ENCODE data around the gene MEN1. TPM values are rescaled to one million over a fixed set of nuclear protein-coding genes. Genes with fewer than 3 reads are reported as not detected.
A peak's percentile ranks its signal among the peaks of the same experiment; 100 is the strongest.

The MEN1 gene
- polyA plus RNA-seq, 3 donors: 9.4 to 26.2 (median 10.0) TPM

- Mint-ChIP-seq H3K9me3 (peaks cover 0 to 3% (median 0%) of the 10 kb centered on the region in 7 donors), H3K4me1 (peaks cover 50% of the 10 kb centered on the region), H3K27ac (peak overlapping the region in 3 of 7 donors; percentile 12 to 46 (median 33)), H3K36me3 (peaks cover 25 to 44% of the 10 kb centered on the region in 2 donors), H3K27me3 (ENCODE audit: low read depth in 3 of 3) (peaks cover 0 to 3% (median 0%) of the 10 kb centered on the region in 3 donors), H3K4me3 (peak overlapping the region in 1 of 2 donors; percentile 82)
- Histone ChIP-seq H3K4me3 (replicated peaks in 1 of 3; ENCODE audit: low read depth in 2 of 3, low read length in 3 of 3) (peak overlapping the region in 1 of 3 experiments; percentile 94), H4K20me1 (ENCODE audit: insufficient read depth, low read length) (peaks cover 5% of the 10 kb centered on the region), H3K9me3 (replicated peaks in 1 of 2; ENCODE audit: control insufficient read depth in 1 of 2, insufficient read depth in 1 of 2, low read length in 2 of 2) (no peaks in the 10 kb centered on the region), H2AFZ (ENCODE audit: insufficient read depth, low read depth, low read length, poor library complexity, severe bottlenecking) (no peak overlapping the region), H3K79me2 (ENCODE audit: insufficient read depth, low read length) (peaks cover 6% of the 10 kb centered on the region), H3K27me3 (ENCODE audit: control insufficient read depth in 2 of 2, insufficient read depth in 2 of 2, low read length in 2 of 2) (no peaks in the 10 kb centered on the region), H3K4me2 (replicated peaks; ENCODE audit: extremely low read depth, low read length, poor library complexity, severe bottlenecking) (peak overlapping the region; percentile 86), H3K9ac (ENCODE audit: insufficient read depth, low read length, poor library complexity, severe bottlenecking) (peak overlapping the region; percentile 43), H3K4me1 (ENCODE audit: control insufficient read depth in 1 of 2, insufficient read depth in 2 of 2, low read length in 2 of 2) (peaks cover 29 to 42% of the 10 kb centered on the region in 2 donors), H3K36me3 (replicated peaks in 1 of 2; ENCODE audit: control insufficient read depth in 1 of 2, insufficient read depth in 2 of 2, low read length in 2 of 2) (peaks cover 25 to 49% of the 10 kb centered on the region in 2 donors), H3K27ac (ENCODE audit: low read depth in 1 of 2, low read length in 2 of 2) (peak overlapping the region; percentile 25 to 41)
- intact Hi-C loops (cut with micrococcal nuclease): no loop called here
- 64% methylated on average over 7 of the region's 9 CpGs for WGBS (ENCODE audit: insufficient coverage)
- TF ChIP-seq CTCF (IDR thresholded peaks at IDR 0.05): no peak
- DNase-seq: no peak
Observed at GRCh38 chr11:64801158-64801464, 9.2 kb downstream of the MEN1 start.

GRCh38 chr11:64800303-64801157 is 9.8 kb downstream of the MEN1 start:
- Histone ChIP-seq H4K20me1 (ENCODE audit: insufficient read depth, low read length) (peaks cover 5% of the 10 kb centered on the region), H3K4me1 (ENCODE audit: control insufficient read depth in 1 of 2, insufficient read depth in 2 of 2, low read length in 2 of 2) (peaks cover 29 to 42% of the 10 kb centered on the region in 2 donors), H3K27me3 (ENCODE audit: control insufficient read depth in 2 of 2, insufficient read depth in 2 of 2, low read length in 2 of 2) (no peaks in the 10 kb centered on the region), H3K9ac (ENCODE audit: insufficient read depth, low read length, poor library complexity, severe bottlenecking) (peak overlapping the region; percentile 4), H3K4me2 (replicated peaks; ENCODE audit: extremely low read depth, low read length, poor library complexity, severe bottlenecking) (no peak overlapping the region), H3K4me3 (replicated peaks in 1 of 3; ENCODE audit: low read depth in 2 of 3, low read length in 3 of 3) (peak overlapping the region in 1 of 3 experiments; percentile 94), H3K36me3 (replicated peaks in 1 of 2; ENCODE audit: control insufficient read depth in 1 of 2, insufficient read depth in 2 of 2, low read length in 2 of 2) (peaks cover 29 to 49% of the 10 kb centered on the region in 2 donors), H2AFZ (ENCODE audit: insufficient read depth, low read depth, low read length, poor library complexity, severe bottlenecking) (no peak overlapping the region), H3K27ac (ENCODE audit: low read depth in 1 of 2, low read length in 2 of 2) (peak overlapping the region in 1 of 2 donors; percentile 41), H3K79me2 (ENCODE audit: insufficient read depth, low read length) (peaks cover 6% of the 10 kb centered on the region), H3K9me3 (replicated peaks in 1 of 2; ENCODE audit: control insufficient read depth in 1 of 2, insufficient read depth in 1 of 2, low read length in 2 of 2) (no peaks in the 10 kb centered on the region)
- Mint-ChIP-seq H3K27ac (peak overlapping the region in 5 of 7 donors; percentile 12 to 80 (median 57)), H3K36me3 (peaks cover 26 to 44% of the 10 kb centered on the region in 2 donors), H3K4me3 (no peak overlapping the region), H3K4me1 (peaks cover 50% of the 10 kb centered on the region), H3K9me3 (peaks cover 0 to 3% (median 0%) of the 10 kb centered on the region in 7 donors), H3K27me3 (ENCODE audit: low read depth in 3 of 3) (peaks cover 0 to 3% (median 2%) of the 10 kb centered on the region in 3 donors)
- no peak for TF ChIP-seq CTCF (IDR thresholded peaks at IDR 0.05)
- intact Hi-C loops (cut with micrococcal nuclease): no loop called here
- 59% methylated on average over 26 of the region's 26 CpGs for WGBS (ENCODE audit: insufficient coverage)
- DNase-seq: peak in 1 of 3 donors; percentile 6
